22Rv1 (cell line): ENCODE data around the gene FUCA1.

Experiments used
- H3K27ac ChIP-seq: fragments of 450-650 bp; 2 replicates; pipeline ENCODE4 v1.5.1; 2017
- CTCF ChIP-seq: fragments of 450-650 bp; IDR thresholded peaks from 2 replicates; pipeline ENCODE4 v1.5.1; 2017; ENCODE audit warnings: mild to moderate bottlenecking
- ZFX ChIP-seq: fragments of 450-650 bp; IDR thresholded peaks from 2 replicates; pipeline ENCODE4 v1.6.1; 2017; ENCODE audit warnings: antibody characterized with exemption, borderline replicate concordance

FUCA1 gene

GRCh38 chr1:23910553-23911246 lies 42.6 kb upstream of the FUCA1 start:
- H3K27ac ChIP-seq: no peak overlapping the region
- no peak for TF ChIP-seq CTCF
- no peak for TF ChIP-seq ZFX

- TF ChIP-seq ZFX: no peak
- TF ChIP-seq CTCF: no peak
- no peak overlapping the region for H3K27ac ChIP-seq
These were observed 42.1 kb upstream of the FUCA1 start for GRCh38 chr1:23910144-23910543.

GRCh38 chr1:23909412-23909811 lies 41.3 kb upstream of the FUCA1 start:
- H3K27ac ChIP-seq: no peak overlapping the region
- TF ChIP-seq ZFX (no peak), CTCF (no peak)

- TF ChIP-seq CTCF (no peak), ZFX (no peak)
- no peak overlapping the region for H3K27ac ChIP-seq
These were observed 40.6 kb upstream of the FUCA1 start for GRCh38 chr1:23908453-23909341.

- TF ChIP-seq ZFX (no peak), CTCF (no peak)
- H3K27ac ChIP-seq: no peak overlapping the region
These were observed 38.6 kb upstream of the FUCA1 start for GRCh38 chr1:23906731-23907130.

- no peak for TF ChIP-seq CTCF
- TF ChIP-seq ZFX: no peak
- H3K27ac ChIP-seq: no peak overlapping the region
These were observed 37.5 kb upstream of the FUCA1 start for GRCh38 chr1:23905461-23906025.

- no peak overlapping the region for H3K27ac ChIP-seq
- TF ChIP-seq CTCF: no peak
- no peak for TF ChIP-seq ZFX
These were observed 36.8 kb upstream of the FUCA1 start for GRCh38 chr1:23904748-23905357.
